MM.1S (cell line): ENCODE measurements around the gene CDH20.

Source experiments
- EZH2 ChIP-seq: fragments of 300-600 bp; sonication (generic); optimal IDR thresholded peaks from 2 replicates; pipeline ENCODE3; 2017; ENCODE audit warnings: low read depth, mild to moderate bottlenecking, antibody characterized with exemption, low read length, mixed read lengths
- EZH2phosphoT487 ChIP-seq: fragments of 300-600 bp; sonication (generic); IDR thresholded peaks from 2 replicates; pipeline ENCODE4 v1.6.1; 2018; ENCODE audit warnings: antibody characterized with exemption, low read length
- TF ChIP-seq, protein P1 (sequence below): fragments of 300-600 bp; sonication (generic); IDR thresholded peaks from 2 replicates; pipeline ENCODE4 v1.5.1; 2016; ENCODE audit warnings: antibody characterized with exemption, low read length, mixed read lengths

DNA sequence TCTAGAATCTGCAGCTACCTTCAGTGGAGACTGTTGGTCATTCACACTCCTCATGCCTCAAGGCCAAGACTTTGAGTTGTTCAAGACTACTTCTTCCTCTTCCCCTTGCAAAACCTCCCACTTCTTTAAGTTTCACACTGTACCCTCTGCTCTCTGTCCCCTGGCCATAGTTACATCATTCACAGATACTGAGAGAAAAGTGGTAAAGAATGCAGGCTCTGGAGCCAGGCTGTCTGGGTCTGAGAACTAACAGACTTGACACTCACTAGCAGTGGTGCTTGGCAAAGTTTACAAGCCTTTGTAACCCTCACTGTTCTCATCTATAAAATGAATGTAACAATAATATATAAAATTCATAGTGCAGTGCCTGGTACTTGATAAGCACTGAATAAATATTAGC lies 61.8 kb downstream of the CDH20 start:
- TF ChIP-seq, protein P1, sequence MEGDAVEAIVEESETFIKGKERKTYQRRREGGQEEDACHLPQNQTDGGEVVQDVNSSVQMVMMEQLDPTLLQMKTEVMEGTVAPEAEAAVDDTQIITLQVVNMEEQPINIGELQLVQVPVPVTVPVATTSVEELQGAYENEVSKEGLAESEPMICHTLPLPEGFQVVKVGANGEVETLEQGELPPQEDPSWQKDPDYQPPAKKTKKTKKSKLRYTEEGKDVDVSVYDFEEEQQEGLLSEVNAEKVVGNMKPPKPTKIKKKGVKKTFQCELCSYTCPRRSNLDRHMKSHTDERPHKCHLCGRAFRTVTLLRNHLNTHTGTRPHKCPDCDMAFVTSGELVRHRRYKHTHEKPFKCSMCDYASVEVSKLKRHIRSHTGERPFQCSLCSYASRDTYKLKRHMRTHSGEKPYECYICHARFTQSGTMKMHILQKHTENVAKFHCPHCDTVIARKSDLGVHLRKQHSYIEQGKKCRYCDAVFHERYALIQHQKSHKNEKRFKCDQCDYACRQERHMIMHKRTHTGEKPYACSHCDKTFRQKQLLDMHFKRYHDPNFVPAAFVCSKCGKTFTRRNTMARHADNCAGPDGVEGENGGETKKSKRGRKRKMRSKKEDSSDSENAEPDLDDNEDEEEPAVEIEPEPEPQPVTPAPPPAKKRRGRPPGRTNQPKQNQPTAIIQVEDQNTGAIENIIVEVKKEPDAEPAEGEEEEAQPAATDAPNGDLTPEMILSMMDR = no peak
- TF ChIP-seq EZH2 = no peak
- no peak for TF ChIP-seq EZH2phosphoT487
